Right renal cortex interstitium (tissue), 3 donors: ENCODE data around the gene KDELR1. TPM values are rescaled to one million over a fixed set of nuclear protein-coding genes. Genes with fewer than 3 reads are reported as not detected.
"Not testable (repeated sequence)": the region's sequence is repeated elsewhere in the genome, so short reads cannot be mapped to it uniquely, and the experiment has no call there.

ENCODE experiments used
- DNase-seq, 3 donors: peaks; one replicate each; pipeline ENCODE4 v3.0.0-alpha.2; 2013; ENCODE audit warnings: low read depth in 3 of 3, low spot score in 2 of 3
- polyA plus RNA-seq, 3 donors: library from polyadenylated mRNA; unstranded; fragments of 120-200 nt; gene quantifications; one replicate each; pipeline ENCODE4 v1.2.1, GENCODE V29; 2013; ENCODE audit not compliant: insufficient read length in 3 of 3

The KDELR1 gene
- polyA plus RNA-seq, 3 donors, result 206 to 257 (median 218) TPM

- DNase-seq, result no peak
These were observed 6.7 kb upstream of the KDELR1 start for GRCh38 chr19:48398102-48398374.

- no peak for DNase-seq
These were observed 6.1 kb upstream of the KDELR1 start for GRCh38 chr19:48397263-48398101.

GRCh38 chr19:48396824-48397176 is 5.4 kb upstream of the KDELR1 start:
- DNase-seq, result no peak

- DNase-seq, result no peak
These were observed 4.9 kb upstream of the KDELR1 start for GRCh38 chr19:48396016-48396823.

GRCh38 chr19:48395499-48395898 is 4.1 kb upstream of the KDELR1 start:
- no peak for DNase-seq

GRCh38 chr19:48395170-48395455 is 3.8 kb upstream of the KDELR1 start:
- DNase-seq, result no peak

- no peak for DNase-seq
These were observed 3.2 kb upstream of the KDELR1 start for GRCh38 chr19:48394331-48395169.

GRCh38 chr19:48393559-48394330 is 2.4 kb upstream of the KDELR1 start, which contains the start of gene GRIN2D:
Gene GRIN2D, plus strand, starts transcription at chr19:48393668. Its CDS starts 4,725 bp downstream, at chr19:48398393.
- no peak for DNase-seq

- no peak for DNase-seq
These were observed 1.7 kb upstream of the KDELR1 start for GRCh38 chr19:48392860-48393558.

GRCh38 chr19:48392006-48392344 is 624 bp upstream of the KDELR1 start:
- not testable (repeated sequence) for DNase-seq

GRCh38 chr19:48390188-48391099 is 907 bp downstream of the KDELR1 start:
- no peak for DNase-seq

GRCh38 chr19:48386981-48387380 is 4.4 kb downstream of the KDELR1 start:
- DNase-seq, result no peak

- no peak for DNase-seq
These were observed 5.8 kb downstream of the KDELR1 start for GRCh38 chr19:48385461-48386087.

GRCh38 chr19:48382286-48382685 is 9.1 kb downstream of the KDELR1 start:
- DNase-seq, result no peak

- DNase-seq, result no peak
These were observed 10.0 kb downstream of the KDELR1 start for GRCh38 chr19:48381178-48381950.

GRCh38 chr19:48379058-48379457 is 12.3 kb downstream of the KDELR1 start:
- no peak for DNase-seq

GRCh38 chr19:48378194-48378570 is 13.2 kb downstream of the KDELR1 start:
- no peak for DNase-seq

- no peak for DNase-seq
These were observed 17.8 kb downstream of the KDELR1 start for GRCh38 chr19:48373567-48373966.
